HG03175 (cell line): ENCODE results near the gene HELB.

ENCODE experiments used
- ATAC-seq: cut with Tn5 transposase; IDR thresholded peaks from one replicate; pipeline ENCODE4 v1.9.1; 2021; ENCODE audit warnings: mild to moderate bottlenecking, moderate library complexity; ENCODE audit not compliant: unreplicated experiment

Gene HELB

DNA sequence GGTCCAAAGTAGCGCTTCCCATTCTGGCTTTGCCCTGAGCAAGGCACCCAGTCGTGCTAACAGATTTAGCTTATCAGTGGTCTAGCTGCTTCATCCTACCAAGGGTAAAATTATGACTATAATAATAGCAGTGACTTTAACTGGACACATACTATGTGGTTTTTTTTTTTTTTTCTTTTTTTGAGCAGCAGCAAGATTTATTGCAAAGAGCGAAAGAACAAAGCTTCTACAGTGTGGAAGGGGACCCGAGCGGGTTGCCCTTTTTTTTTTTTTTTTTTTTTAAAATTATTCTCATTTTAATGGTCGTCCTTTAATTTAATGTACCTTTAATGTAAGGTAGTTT, 505 bp downstream of the HELB start:
- no peak for ATAC-seq

DNA sequence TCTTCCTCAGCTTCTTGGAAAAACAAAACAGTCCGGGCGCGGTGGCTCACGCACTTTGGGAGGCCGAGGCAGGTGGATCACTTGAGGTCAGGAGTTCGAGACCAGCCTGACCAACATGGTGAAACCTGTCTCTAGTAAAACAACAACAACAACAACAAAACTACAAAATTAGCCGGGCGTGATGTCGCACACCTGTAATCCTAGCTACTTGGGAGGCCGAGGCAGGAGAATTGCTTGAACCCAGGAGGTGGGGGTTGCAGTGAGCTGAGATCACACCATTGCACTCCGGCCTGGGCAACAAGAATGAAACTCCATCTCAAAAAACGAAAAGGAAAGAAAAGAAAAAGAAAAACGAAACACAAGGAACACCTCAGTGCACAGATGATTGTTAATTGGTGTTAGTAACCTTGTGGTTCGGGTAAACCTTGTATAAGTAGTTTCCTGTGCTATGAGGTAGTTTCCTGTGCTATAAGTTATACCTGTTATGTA, 1.1 kb downstream of the HELB start:
- peak; percentile 72 for ATAC-seq

DNA sequence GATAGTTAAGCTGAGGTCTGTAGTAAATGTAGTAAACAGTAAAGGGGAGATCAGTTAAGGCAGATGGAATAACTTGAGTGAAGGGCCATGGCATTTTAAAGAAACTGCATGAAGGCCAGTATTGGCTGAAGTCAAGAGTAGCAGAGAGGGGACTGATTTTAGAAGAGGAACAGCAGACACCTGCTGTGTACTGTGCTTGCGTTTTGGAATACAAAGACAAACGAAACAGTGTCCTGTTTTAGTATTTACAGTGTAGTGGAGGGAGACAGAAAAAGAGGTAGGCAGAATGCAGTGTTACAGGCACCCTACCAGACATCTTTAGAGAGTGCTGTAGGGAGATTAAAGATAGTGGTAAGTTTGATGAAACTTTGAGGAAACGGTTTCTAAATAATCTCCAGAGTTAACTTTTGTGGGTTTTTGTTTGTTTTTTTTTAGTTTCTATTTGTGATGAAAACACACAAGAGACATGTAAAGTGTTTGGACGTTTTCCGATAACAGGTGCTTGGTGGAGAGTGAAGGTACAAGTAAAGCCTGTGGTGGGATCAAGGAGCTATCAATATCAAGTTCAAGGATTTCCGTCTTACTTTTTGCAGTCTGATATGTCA, 2.1 kb downstream of the HELB start:
- no peak for ATAC-seq

DNA sequence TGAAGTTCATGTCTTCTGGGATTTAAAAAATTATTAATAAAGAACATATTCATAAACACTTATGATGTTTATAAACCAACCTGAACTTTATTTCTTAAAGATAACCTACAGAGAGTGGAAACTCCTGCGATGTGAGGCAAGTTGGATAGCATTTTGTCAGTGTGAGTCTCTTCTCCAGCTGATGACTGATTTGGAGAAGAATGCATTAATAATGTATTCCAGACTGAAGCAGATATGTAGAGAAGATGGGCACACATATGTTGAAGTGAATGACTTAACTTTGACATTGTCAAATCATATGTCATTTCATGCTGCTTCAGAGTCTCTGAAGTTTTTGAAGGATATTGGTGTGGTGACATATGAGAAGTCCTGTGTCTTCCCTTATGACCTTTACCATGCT, 7.3 kb downstream of the HELB start:
- ATAC-seq: no peak

DNA sequence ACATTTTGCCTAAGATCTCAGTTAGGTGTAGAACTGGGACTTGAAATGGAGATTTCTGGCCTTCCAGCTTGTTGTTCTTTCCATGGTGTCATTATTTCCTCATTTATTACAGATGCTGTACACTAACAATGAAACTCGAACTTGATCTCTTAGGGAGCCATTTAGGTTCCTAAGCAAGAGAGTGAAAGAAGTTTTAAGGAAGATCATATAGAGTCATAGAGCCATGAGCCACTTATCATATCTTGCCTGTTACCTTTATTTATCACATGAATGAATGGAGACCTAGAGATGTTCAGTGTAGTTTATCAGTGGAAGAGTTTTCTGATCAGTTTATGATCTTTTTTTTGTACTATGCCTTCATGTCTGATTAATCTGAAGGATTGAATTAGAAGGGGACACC, 9.9 kb downstream of the HELB start:
- no peak for ATAC-seq

DNA sequence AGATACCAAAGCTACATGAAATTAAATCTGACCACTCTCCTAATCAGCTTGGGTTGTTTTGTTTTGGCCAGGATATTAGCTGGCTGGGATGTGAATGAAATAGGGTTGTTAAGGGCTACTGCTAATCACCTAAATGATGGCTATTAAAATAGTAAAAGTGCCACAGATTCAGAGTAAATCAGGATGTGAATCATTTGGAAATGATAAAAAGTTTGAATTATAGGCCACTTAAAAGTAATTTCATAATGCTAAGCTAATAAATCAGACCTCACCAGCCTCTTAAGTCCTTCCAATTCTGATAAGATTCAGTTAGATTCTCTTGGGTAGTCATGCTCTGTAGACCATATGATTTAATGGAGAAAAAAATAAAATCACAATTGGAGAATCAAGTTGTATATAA, 12.0 kb downstream of the HELB start:
- ATAC-seq: no peak

DNA sequence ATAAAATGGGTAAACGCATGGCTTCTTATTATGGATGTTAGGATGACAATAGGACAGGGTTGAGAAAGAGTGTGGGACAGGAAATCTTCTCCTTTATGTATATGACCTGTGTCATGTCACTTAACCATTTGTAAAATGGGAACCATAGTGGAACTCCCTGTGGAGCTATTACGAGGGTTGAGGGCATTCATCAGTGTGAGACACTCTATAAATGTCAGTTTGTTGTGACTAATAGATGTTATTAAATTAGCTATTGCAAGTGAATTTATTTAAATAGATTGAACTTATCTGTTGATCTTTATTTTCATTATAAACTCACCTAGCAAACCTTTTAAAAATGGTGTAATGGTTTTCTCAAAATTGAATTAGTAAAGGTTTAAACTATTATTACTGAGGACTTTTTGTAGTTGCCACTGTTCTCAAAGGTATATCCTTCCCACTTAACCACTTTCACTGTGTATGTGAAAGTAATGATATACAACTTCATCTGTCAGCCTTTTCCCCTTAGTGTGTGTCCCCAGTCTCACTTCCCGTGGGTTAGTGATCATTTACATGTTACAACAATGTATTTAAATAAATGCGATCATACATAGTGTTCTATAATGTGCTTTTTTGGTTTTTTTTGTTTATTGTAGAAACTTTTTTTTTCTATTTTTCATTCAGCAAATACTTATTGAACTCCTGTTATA, 17.1 kb downstream of the HELB start:
- peak; percentile 55 for ATAC-seq

DNA sequence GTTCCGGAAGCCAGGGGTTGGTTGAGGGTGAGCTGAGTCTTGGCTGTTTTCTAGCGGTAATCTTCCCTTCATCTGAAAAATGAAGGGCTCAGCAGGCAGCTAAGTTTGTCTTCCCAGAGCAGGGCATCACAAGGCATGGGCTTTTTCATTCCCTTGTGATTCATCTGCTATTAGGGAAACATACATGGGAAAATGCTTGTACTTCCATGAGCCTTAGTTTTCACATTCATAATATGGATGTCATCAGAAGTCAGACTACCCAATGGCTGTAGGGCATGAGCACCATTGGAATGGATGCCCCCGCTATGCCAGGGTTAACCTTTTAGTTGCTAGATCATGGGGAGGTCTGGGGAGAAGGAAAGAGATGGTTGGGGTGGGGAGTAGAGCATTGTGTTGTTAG, 18.7 kb downstream of the HELB start:
- ATAC-seq: no peak

DNA sequence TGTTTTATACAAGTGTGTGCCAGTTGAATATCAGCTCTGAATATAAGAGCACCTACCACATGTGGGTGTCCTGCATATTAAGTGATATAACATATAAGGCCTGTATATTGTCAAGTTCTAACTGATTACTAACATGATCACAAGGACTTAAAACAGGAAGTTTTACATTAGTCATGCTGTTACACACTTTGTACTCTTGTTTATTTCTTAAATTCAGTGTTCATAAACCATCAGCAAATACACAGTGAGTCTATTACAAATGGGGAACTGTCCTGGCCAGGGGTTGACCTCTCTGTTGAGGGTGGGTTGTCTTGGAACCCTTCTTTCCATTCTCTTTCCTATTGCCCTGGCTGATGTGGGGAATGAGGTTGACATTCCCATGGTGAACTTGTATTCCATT, 19.1 kb downstream of the HELB start:
- no peak for ATAC-seq

DNA sequence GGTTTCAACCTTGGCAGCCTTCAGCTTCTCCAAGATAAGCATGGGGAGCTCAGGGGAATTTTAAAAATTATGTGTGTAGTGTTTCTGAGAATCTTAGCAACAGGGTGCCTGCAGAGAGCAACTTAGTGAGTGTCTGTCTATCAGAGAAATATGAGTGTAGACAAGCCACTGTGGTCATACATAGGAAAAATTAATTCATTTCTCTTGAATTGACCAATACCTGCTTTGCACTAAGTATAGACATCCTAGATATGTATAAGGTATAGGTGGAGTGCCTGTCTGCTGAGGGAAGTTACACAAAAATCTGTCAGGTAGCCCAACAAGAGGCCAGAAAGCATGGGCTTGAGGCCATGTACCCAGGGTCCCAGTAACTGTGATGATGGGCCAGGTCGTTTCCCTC, 20.7 kb downstream of the HELB start:
- no peak for ATAC-seq

DNA sequence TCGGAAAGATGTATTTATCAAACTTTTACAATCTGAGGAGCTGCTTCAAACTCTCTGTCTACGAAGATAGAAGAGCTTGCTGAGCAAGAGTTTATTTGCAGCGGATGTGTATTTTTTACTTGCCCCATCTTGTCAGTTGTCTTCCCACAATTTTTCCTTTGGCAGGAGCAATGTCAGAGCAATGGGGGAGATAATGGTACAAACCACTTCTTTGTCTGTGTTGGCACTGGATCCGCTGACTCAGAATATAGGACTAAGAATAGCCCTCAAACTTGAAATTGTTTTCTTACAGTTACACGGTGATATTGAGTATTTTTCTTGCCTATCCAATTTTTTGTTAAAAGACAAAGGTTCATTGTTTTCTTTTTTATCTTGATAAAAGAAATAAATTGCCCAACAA, 27.6 kb downstream of the HELB start:
- ATAC-seq: no peak

DNA sequence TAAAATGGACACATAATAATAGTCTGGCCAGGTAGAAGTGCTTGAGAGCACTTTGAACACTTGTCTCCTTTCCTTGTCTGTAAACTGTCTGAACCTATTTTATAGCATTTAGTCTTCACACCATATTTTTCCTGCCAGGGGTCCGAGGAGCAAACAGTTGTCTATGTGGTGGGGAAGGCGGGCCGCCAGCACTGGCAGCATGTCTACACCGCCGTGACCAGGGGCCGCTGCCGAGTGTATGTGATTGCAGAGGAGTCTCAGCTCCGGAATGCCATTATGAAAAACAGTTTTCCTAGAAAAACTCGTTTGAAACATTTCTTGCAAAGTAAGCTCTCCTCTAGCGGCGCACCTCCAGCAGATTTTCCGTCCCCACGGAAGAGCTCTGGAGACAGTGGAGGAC, 28.7 kb downstream of the HELB start:
- ATAC-seq: no peak

DNA sequence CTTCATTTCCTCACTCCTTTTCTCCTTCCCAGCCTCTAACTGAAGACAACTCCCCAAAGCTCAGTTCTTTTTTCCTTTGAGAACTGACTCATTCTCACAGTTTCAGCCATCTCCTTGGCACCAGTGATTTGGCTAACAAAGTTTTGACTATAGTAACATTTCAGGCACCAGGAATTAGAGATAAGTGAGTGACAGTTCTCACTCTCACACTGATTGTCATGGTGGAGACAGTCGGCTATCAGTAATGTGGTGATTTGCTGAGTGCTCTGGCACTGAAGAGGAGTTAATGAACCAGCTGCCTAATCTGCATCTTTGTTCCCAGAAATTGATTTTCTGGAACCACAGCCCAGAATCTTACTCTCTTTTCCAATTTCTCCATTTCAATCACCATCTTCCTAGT, 29.5 kb downstream of the HELB start:
- ATAC-seq: no peak

DNA sequence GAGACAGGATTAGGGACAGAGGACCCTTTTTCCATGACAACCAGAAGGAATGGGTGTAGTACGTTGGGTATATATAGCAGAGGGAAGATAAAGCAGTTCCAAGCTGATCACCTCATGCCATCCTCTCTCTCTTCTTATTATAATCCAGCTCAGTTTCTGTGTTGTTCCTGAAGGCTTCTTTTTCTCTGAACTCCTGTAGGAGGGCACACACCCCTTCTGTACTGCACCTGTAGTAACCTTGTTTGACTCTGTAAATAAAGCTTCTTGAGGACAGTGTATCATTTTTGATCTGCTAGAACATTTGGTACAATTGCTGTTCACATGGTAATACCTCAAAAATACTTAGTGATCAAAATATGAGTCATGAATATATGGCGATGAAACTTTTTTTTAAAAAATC, 33.5 kb downstream of the HELB start:
- ATAC-seq: no peak

DNA sequence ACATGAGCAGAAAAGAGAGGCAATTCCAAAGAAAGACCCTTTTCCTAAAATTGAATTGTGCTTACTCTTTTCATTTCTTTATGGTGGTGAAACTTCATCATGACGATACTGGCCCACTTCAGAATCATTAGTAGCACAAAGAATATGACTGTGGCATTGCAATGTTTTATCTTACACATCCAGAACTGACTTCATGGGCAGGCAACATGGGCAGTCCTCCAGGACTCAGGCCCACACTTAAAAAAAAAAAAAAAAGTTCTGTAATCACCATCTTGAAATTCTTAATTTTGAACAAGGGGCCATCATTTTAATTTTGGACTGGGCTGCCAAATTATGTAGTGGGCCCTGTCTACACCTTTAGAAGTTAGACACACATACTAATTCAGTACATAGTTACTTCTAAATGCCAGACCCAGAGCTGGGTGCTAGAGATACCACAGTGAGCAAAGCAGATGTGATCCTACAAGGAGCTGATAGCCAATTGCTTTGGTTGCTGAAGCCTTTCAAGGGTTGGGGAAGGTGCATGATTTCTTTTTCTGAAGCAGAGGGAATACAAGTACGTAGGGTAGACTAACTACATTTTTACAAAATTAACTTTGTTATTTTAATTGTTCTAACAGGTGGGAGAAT, 35.2 kb downstream of the HELB start:
- ATAC-seq: no peak

DNA sequence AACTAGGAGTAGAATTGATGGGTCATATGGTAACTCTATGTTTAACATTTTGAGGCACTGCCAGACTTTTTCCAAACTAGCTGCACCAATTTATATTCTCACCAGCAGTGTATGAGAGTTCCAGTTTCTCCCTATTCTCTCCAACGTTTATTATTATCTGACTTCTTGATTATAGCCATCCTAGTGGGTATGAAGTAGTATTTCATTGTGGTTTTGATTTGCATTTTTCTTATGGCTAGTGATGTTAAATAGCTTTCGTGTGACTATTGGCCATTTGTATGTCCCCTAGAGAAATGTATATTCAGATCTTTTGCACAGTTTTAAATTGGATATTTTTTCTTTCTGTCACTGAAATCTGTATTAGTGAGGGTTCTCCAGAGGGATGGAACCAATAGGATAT, 37.8 kb downstream of the HELB start:
- ATAC-seq: no peak

DNA sequence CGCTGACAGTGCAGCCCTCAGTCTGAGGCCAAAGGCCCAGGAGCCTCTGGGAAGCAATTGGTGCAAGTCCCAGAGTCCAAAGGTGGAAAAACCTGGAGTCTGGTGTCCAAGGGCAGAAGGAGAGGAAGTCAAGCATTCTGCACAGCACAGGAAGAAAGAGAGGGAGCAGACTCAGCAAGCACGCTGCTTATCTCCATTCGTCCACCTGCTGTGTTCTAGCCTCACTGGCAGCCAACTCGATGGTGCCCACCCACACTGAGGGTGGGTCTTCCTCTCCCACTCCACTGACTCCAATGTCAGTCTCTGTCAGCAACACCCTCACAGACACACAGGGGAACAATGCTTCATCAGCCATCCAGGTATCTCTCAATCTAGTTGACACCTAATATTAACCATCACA, 38.8 kb downstream of the HELB start:
- ATAC-seq: no peak

DNA sequence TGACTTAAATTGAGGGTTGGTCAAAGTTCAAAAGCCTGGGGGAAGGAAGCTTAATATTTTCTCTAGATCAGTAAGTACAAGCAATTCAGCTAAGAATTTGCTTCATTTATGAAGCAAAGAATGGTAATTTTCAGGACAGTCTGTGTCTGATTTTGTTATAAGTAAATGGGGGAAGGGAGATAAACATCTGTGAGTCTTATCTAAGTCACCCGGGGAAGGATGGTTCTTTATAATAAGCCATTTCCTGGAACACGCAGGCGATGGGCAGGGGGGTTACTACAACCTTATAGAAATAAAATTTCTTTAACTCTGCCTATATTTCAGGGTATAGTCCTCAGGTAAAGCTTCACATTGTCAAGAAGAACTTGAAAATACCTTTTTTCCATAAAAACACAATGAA, 42.9 kb downstream of the HELB start:
- no peak for ATAC-seq

DNA sequence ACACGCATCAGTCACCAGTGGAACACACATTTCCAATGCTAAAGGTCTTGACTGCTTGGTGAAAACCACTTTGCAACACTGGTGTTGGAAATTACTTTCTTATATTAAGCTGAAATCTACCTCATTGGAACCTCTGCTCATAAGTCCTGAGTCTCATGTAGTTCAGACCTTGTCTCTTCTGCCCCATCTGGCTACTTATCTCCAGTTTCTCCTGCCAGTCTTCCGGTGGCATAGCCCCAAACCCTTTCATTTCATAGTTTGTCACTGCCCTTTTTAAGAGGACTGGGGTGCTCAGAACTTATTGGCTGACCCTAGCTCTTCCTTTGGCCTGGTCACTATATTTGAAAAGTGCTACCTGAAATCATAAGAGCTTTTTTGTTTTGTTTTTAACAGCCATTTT, 43.7 kb downstream of the HELB start:
- no peak for ATAC-seq

DNA sequence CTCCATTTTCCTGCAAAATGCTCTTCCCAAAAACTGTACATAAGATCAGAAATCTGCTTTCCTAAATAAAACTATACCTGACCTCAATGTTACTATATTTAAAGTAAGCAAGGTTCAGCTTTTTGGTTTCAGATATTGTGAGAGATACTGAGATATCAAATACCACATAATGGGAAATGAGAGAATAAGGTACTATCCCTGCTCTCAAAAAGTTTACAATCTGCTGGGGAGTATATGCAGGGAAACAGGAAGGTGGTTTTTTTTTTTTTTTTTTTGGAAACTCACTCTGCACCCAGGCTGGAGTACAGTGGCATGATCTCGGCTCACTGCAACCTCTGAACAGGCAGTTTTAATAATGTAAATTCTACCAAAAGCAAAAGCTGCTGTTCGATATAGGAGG, 49.0 kb downstream of the HELB start:
- no peak for ATAC-seq

DNA sequence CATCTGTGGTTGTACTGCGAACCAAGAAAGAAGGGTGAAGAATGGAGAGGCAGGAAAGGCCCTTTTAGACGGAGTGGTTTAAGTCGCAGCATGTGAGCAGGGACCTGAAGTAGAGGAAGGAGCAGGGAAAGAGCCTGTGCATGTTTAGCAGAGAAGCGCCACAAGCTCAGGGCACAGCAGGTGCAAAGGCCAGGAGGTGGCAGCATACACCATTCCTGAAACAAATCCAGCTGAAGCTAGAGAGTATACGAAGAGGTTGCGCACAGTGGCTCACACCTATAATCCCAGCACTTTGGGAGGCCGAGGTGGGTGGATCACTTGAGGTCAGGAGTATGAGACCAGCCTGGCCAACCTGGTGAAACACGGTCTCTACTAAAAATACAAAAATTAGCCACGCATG, 49.9 kb downstream of the HELB start:
- no peak for ATAC-seq

DNA sequence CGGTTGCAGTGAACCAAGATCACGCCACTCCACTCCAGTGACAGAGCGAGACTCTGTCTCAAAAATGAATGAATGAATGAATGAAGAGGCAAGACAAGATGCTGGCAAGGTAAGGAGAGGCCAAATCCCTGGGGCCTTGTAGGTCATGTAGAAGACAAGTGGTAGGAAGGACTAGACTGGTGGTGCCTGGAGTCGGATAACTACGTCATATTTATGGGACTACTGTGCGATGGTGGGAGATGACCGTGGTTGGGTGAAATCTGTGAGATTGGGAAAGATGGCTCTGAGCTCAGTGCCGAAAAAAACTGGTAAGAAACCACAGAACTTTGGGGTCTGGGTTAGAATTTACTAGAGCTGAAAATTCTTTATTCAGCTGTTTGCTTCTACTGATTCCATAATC, 50.6 kb downstream of the HELB start:
- no peak for ATAC-seq

DNA sequence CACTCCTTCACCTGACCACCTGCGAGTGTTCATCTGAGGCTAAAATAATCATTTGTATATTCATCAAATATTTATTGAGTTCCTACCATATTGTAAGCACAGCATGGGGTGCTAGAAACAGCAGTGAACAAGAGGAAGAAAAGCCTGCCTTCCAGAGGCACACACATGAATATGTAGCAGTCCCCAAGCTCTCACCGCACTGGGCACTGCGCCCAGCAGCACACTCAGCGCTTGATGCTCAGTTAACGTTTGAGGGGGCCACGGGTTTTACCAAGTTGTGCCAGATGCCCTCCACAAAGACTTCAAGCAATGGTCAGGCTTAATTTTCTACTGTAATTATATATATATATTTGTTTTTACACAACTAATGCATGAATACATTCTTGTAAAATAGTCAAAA, 52.0 kb downstream of the HELB start:
- ATAC-seq: no peak
